Right atrium auricular region (tissue), 2 donors: ENCODE data around the gene ASTN2. TPM values are rescaled to one million over a fixed set of nuclear protein-coding genes. Genes with fewer than 3 reads are reported as not detected.

Experiments used
- DNase-seq: peaks from one replicate; pipeline ENCODE4 v3.0.0-alpha.2; 2019; ENCODE audit warnings: low spot score
- H3K27ac ChIP-seq, 2 donors: fragments of 200-600 bp; sonication (generic); 1 replicate in 1 of 2; 2 replicates in 1 of 2; pipeline ENCODE4 v1.5.1; 2016 to 2019
- H3K27me3 ChIP-seq, 2 donors: fragments of 200-600 bp; sonication (generic); one replicate each; pipeline versions ENCODE4 v1.5.1 to v1.6.0; 2017 to 2019
- H3K36me3 ChIP-seq: fragments of 200-600 bp; sonication (generic); one replicate; pipeline ENCODE4 v1.5.1; 2016
- H3K4me1 ChIP-seq, 2 donors: fragments of 200-600 bp; sonication (generic); one replicate each; pipeline versions ENCODE4 v1.5.1 to v1.6.0; 2017 to 2019
- H3K4me3 ChIP-seq, 2 donors: fragments of 200-600 bp; sonication (generic); 1 replicate in 1 of 2; 2 replicates in 1 of 2; pipeline ENCODE4 v1.5.1; 2017 to 2019; ENCODE audit warnings: mild to moderate bottlenecking in 1 of 2, moderate library complexity in 1 of 2
- H3K9me3 ChIP-seq, 2 donors: fragments of 200-600 bp; sonication (generic); one replicate each; pipeline ENCODE4 v1.5.1; 2019
- CTCF ChIP-seq, 2 donors: fragments of 200-600 bp; sonication (generic); IDR thresholded peaks; one replicate each; pipeline ENCODE4 v1.5.1; 2019; ENCODE audit warnings: antibody characterized with exemption in 2 of 2
- total RNA-seq, 2 donors: library from RNA; depleted of rRNA; stranded (reverse); fragments of >200 nt; gene quantifications; one replicate each; pipeline ENCODE4 v1.1.0, GENCODE V29; 2016

Gene ASTN2
- total RNA-seq, 2 donors from 2014 or later: 11.1 to 32.2 TPM

DNA sequence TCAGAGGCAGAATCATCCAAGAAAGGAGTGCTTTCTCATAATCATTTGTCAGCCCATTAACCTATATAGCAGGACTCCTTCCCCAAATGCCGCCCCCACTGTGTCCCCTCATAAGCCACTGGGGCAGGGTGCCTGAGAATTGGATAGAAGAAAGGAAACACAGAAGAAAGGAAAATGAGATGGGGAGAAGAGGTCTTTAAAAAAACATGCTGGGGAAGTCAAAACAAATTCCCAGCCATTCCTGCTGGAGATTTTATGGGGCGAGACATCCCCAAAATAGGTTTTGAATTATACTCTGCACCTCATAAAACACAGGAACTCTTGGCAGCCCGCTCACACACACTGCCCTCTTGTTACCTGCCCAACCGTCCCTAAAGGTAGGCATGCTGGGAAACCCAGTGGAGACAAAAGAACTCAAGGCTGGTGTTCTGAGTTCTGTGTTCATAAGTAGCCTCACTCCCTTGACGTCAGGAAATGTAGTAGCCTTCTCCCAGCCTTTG lies 19.7 kb downstream of the ASTN2 start:
- H3K4me1 ChIP-seq: no peaks in the 10 kb centered on the region
- no peak for DNase-seq
- H3K4me3 ChIP-seq: no peak overlapping the region
- no peaks in the 10 kb centered on the region for H3K9me3 ChIP-seq
- no peak for TF ChIP-seq CTCF (IDR thresholded peaks at IDR 0.05)
- no peaks in the 10 kb centered on the region for H3K27me3 ChIP-seq
- no peaks in the 10 kb centered on the region for H3K36me3 ChIP-seq
- no peak overlapping the region for H3K27ac ChIP-seq

GRCh38 chr9:117394655-117395054 lies 20.2 kb downstream of the ASTN2 start:
- no peak for TF ChIP-seq CTCF (IDR thresholded peaks at IDR 0.05)
- Histone ChIP-seq H3K9me3 (no peaks in the 10 kb centered on the region), H3K4me1 (no peaks in the 10 kb centered on the region), H3K36me3 (no peaks in the 10 kb centered on the region), H3K27ac (no peak overlapping the region), H3K4me3 (no peak overlapping the region), H3K27me3 (no peaks in the 10 kb centered on the region)
- DNase-seq: no peak

DNA sequence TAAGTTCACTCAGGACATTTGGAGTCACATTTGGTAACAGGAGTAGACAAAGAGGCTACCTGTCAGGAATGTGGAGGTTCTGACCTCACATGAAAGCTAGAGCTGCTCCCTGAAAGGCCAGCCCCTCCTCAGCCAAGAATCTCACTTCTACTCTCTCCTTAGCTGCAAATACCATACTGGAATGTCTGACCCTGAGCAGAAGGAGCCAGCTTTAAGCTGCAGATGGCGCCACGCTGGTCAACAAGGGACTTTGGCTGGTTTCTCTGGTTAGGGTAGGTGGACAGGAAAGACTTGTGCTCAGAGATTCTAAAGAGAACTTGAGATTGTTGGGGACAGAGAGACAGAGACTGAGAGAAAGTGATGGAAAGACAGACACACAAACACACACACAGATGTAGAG lies 21.9 kb downstream of the ASTN2 start:
- no peaks in the 10 kb centered on the region for H3K4me1 ChIP-seq
- H3K4me3 ChIP-seq: no peak overlapping the region
- DNase-seq: no peak
- no peak overlapping the region for H3K27ac ChIP-seq
- H3K36me3 ChIP-seq: no peaks in the 10 kb centered on the region
- H3K9me3 ChIP-seq: no peaks in the 10 kb centered on the region
- no peaks in the 10 kb centered on the region for H3K27me3 ChIP-seq
- no peak for TF ChIP-seq CTCF (IDR thresholded peaks at IDR 0.05)

DNA sequence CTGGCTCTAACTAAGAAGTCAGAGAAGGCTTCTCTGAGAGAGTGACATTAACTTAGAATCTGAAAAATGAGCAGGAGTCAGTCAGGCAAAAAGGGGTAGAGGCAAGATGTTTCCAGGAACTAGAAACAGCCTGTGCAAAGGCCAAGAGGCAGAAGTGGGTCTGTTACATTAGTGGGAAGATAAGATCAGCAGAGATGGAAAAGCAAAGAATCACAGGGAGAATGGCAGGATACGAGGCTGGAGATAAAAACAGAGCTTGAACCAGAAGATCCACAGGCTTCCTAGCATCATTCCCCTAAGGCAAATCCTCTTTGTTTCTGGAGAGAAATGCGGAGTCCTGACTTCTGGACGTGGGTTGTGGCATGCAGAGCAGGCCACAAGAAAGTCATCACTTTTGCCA lies 27.4 kb downstream of the ASTN2 start:
- Histone ChIP-seq H3K27ac (no peak overlapping the region), H3K4me1 (no peaks in the 10 kb centered on the region), H3K27me3 (no peaks in the 10 kb centered on the region), H3K9me3 (no peaks in the 10 kb centered on the region), H3K4me3 (no peak overlapping the region), H3K36me3 (no peaks in the 10 kb centered on the region)
- TF ChIP-seq CTCF (IDR thresholded peaks at IDR 0.05): no peak
- no peak for DNase-seq

GRCh38 chr9:117379341-117379740 lies 35.5 kb downstream of the ASTN2 start:
- no peak for TF ChIP-seq CTCF (IDR thresholded peaks at IDR 0.05)
- no peaks in the 10 kb centered on the region for H3K36me3 ChIP-seq
- H3K9me3 ChIP-seq: no peaks in the 10 kb centered on the region
- no peak overlapping the region for H3K4me3 ChIP-seq
- H3K27ac ChIP-seq: no peak overlapping the region
- no peaks in the 10 kb centered on the region for H3K4me1 ChIP-seq
- H3K27me3 ChIP-seq: no peaks in the 10 kb centered on the region
- DNase-seq: no peak

DNA sequence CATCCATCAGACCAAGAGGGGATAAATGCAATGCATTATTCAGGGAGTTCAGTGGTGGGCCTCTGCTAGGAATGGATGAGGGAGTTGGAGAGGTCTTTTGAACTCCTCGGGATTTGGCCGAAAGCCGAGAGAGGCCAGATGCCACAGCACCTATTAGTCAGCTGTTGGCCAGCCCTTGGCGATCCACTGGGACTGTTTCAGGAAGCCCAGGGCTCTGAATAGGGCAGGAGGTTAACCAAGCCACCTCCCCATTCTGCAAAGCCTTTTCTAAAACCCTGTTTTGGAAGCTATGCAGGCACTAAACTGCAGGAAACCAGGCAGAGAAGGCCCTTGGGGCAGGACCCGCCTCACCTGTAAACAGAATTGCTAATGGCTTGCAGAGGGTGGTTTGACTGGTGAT lies 37.8 kb downstream of the ASTN2 start:
- no peaks in the 10 kb centered on the region for H3K4me1 ChIP-seq
- no peaks in the 10 kb centered on the region for H3K27me3 ChIP-seq
- H3K36me3 ChIP-seq: no peaks in the 10 kb centered on the region
- no peak for DNase-seq
- H3K9me3 ChIP-seq: no peaks in the 10 kb centered on the region
- H3K4me3 ChIP-seq: no peak overlapping the region
- no peak for TF ChIP-seq CTCF (IDR thresholded peaks at IDR 0.05)
- no peak overlapping the region for H3K27ac ChIP-seq
